Cardiac muscle cell (in vitro differentiated cells and primary cell): ENCODE data around the gene TMEM80. TPM values are rescaled to one million over a fixed set of nuclear protein-coding genes. Genes with fewer than 3 reads are reported as not detected.
A peak's percentile ranks its signal among the peaks of the same experiment; 100 is the strongest.

Experiments
- DNase-seq, 2 donors: peaks; one replicate each; pipeline versions ENCODE4 v3.0.0 to v3.0.0-alpha.2; 2010 to 2017; ENCODE audit warnings: low read depth in 1 of 2, low spot score in 1 of 2
- H3K27ac ChIP-seq: fragments of 200-600 bp; sonication (generic); 2 replicates; pipeline ENCODE4 v1.5.1; 2016
- H3K27me3 ChIP-seq: fragments of 200-600 bp; sonication (generic); 2 replicates; pipeline ENCODE4 v1.6.0; 2016; ENCODE audit warnings: control low read depth
- H3K36me3 ChIP-seq: fragments of 200-600 bp; sonication (generic); 2 replicates; pipeline ENCODE4 v1.5.1; 2016; ENCODE audit warnings: control low read depth
- H3K4me1 ChIP-seq: fragments of 200-600 bp; sonication (generic); 2 replicates; pipeline ENCODE4 v1.8.1; 2017; ENCODE audit warnings: low read depth, mild to moderate bottlenecking, mixed run types
- H3K4me3 ChIP-seq: fragments of 200-600 bp; sonication (generic); 2 replicates; pipeline ENCODE4 v1.5.1; 2016; ENCODE audit warnings: mild to moderate bottlenecking
- H3K9me3 ChIP-seq: fragments of 200-600 bp; sonication (generic); 2 replicates; pipeline ENCODE4 v1.5.1; 2017; ENCODE audit warnings: low read depth, mild to moderate bottlenecking, control low read depth
- CTCF ChIP-seq: IDR thresholded peaks from 2 replicates; pipeline ENCODE4 v1.5.1; 2012; ENCODE audit warnings: low read depth, mild to moderate bottlenecking, low read length
- polyA plus RNA-seq: library from polyadenylated mRNA; unstranded; fragments of >200 nt; fragmentation: Nextera tagmentation; extraction: Ambion mirVana; gene quantifications from 2 replicates; pipeline ENCODE4 v1.2.1, GENCODE V29; 2016
- total RNA-seq: library from RNA; depleted of rRNA; stranded (reverse); fragments of >200 nt; gene quantifications from 2 replicates; pipeline ENCODE4 v1.2.3, GENCODE V29; 2016

The TMEM80 gene
- total and polyA plus RNA-seq, 2 experiments from 2014 or later = 53.4 to 93.5 TPM

GRCh38 chr11:704228-704674 lies 8.6 kb downstream of the TMEM80 start:
- peaks cover 16% of the 10 kb centered on the region for H3K27me3 ChIP-seq
- H3K9me3 ChIP-seq = no peaks in the 10 kb centered on the region
- TF ChIP-seq CTCF = no peak
- no peak overlapping the region for H3K27ac ChIP-seq
- no peak overlapping the region for H3K4me3 ChIP-seq
- no peak for DNase-seq
- H3K36me3 ChIP-seq = no peaks in the 10 kb centered on the region
- H3K4me1 ChIP-seq = peaks cover 13% of the 10 kb centered on the region

GRCh38 chr11:704781-705645 lies 9.4 kb downstream of the TMEM80 start:
- no peak for DNase-seq
- Histone ChIP-seq H3K9me3 (no peaks in the 10 kb centered on the region), H3K27ac (no peak overlapping the region), H3K4me1 (peaks cover 13% of the 10 kb centered on the region), H3K4me3 (no peak overlapping the region), H3K36me3 (no peaks in the 10 kb centered on the region), H3K27me3 (peaks cover 16% of the 10 kb centered on the region)
- no peak for TF ChIP-seq CTCF

GRCh38 chr11:705646-706438 lies 10.2 kb downstream of the TMEM80 start, which contains the start of gene EPS8L2:
TSS of gene EPS8L2 (plus strand) at chr11:706231. CDS start at chr11:709408, 3,177 bp downstream.
- Histone ChIP-seq H3K27me3 (peaks cover 16% of the 10 kb centered on the region), H3K4me3 (peak within 1 kb of the TSS; percentile 31), H3K9me3 (no peaks in the 10 kb centered on the region), H3K36me3 (no peaks in the 10 kb centered on the region), H3K27ac (no peak within 1 kb of the TSS), H3K4me1 (peaks cover 13% of the 10 kb centered on the region)
- no peak for TF ChIP-seq CTCF
- no peak for DNase-seq

GRCh38 chr11:706439-706956 lies 10.9 kb downstream of the TMEM80 start:
- Histone ChIP-seq H3K4me3 (peak overlapping the region; percentile 31), H3K27ac (no peak overlapping the region), H3K4me1 (peaks cover 13% of the 10 kb centered on the region), H3K9me3 (no peaks in the 10 kb centered on the region), H3K36me3 (no peaks in the 10 kb centered on the region), H3K27me3 (peaks cover 16% of the 10 kb centered on the region)
- DNase-seq = peak in 1 of 2 donors; percentile 22
- TF ChIP-seq CTCF = no peak

- H3K27ac ChIP-seq = no peak overlapping the region
- peaks cover 13% of the 10 kb centered on the region for H3K4me1 ChIP-seq
- no peak for DNase-seq
- no peak for TF ChIP-seq CTCF
- no peak overlapping the region for H3K4me3 ChIP-seq
- H3K9me3 ChIP-seq = no peaks in the 10 kb centered on the region
- peaks cover 16% of the 10 kb centered on the region for H3K27me3 ChIP-seq
- H3K36me3 ChIP-seq = no peaks in the 10 kb centered on the region
These were observed 11.6 kb downstream of the TMEM80 start for GRCh38 chr11:706957-707816.
